WERI-Rb-1 (cell line): Measurements from ENCODE around the gene ANKRD44.

Source experiments
- DNase-seq: peaks from one replicate; pipeline ENCODE4 v3.0.0-alpha.2; 2020
- H3K27ac ChIP-seq: fragments of 250-450 bp; sonication (Bioruptor Pico); 2 replicates; pipeline ENCODE4 v1.5.1; 2020; ENCODE audit warnings: mild to moderate bottlenecking, moderate library complexity
- H3K27me3 ChIP-seq: fragments of 250-450 bp; sonication (Bioruptor Pico); 2 replicates; pipeline ENCODE4 v1.5.1; 2021; ENCODE audit warnings: mild to moderate bottlenecking, low read depth, moderate library complexity; ENCODE audit not compliant: insufficient read depth, severe bottlenecking
- H3K36me3 ChIP-seq: fragments of 250-450 bp; sonication (Bioruptor Pico); 2 replicates; pipeline ENCODE4 v1.5.1; 2020; ENCODE audit warnings: mild to moderate bottlenecking, moderate library complexity
- H3K4me3 ChIP-seq: 2 replicates; pipeline ENCODE4 v1.5.1; 2011; ENCODE audit warnings: low read depth, mild to moderate bottlenecking, control low read depth, low read length
- H3K9me3 ChIP-seq: fragments of 250-450 bp; sonication (Bioruptor Pico); 2 replicates; pipeline ENCODE4 v1.5.1; 2021; ENCODE audit warnings: mild to moderate bottlenecking, moderate library complexity; ENCODE audit not compliant: severe bottlenecking
- TF ChIP-seq, protein P1 (sequence below): IDR thresholded peaks from 2 replicates; pipeline ENCODE4 v1.5.1; 2011; ENCODE audit warnings: low read depth, mild to moderate bottlenecking, control low read depth, inconsistent platforms, low read length

The ANKRD44 gene

DNA sequence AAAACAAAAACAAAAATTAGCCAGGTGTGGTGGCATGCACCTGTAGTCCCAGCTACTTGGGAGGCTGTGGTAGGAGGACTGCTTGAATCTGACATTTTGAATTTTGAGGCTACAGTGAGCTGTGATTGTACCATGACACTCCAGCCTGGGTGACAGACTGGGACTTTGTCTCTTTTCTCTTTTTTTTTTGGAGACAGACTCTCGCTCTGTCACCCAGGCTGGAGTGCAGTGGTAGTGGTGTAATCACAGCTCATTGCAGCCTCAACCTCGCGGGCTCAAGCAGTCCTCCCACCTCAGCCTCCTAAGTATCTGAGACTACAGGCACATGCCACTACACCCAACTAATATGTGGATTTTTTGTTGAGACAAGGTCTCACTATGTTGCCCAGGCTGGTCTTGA lies 35.6 kb downstream of the ANKRD44 start:
- DNase-seq: no peak
- Histone ChIP-seq H3K27ac (no peak overlapping the region), H3K4me3 (no peak overlapping the region), H3K36me3 (no peaks in the 10 kb centered on the region), H3K9me3 (no peaks in the 10 kb centered on the region), H3K27me3 (no peaks in the 10 kb centered on the region)
- TF ChIP-seq, protein P1, sequence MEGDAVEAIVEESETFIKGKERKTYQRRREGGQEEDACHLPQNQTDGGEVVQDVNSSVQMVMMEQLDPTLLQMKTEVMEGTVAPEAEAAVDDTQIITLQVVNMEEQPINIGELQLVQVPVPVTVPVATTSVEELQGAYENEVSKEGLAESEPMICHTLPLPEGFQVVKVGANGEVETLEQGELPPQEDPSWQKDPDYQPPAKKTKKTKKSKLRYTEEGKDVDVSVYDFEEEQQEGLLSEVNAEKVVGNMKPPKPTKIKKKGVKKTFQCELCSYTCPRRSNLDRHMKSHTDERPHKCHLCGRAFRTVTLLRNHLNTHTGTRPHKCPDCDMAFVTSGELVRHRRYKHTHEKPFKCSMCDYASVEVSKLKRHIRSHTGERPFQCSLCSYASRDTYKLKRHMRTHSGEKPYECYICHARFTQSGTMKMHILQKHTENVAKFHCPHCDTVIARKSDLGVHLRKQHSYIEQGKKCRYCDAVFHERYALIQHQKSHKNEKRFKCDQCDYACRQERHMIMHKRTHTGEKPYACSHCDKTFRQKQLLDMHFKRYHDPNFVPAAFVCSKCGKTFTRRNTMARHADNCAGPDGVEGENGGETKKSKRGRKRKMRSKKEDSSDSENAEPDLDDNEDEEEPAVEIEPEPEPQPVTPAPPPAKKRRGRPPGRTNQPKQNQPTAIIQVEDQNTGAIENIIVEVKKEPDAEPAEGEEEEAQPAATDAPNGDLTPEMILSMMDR: no peak

DNA sequence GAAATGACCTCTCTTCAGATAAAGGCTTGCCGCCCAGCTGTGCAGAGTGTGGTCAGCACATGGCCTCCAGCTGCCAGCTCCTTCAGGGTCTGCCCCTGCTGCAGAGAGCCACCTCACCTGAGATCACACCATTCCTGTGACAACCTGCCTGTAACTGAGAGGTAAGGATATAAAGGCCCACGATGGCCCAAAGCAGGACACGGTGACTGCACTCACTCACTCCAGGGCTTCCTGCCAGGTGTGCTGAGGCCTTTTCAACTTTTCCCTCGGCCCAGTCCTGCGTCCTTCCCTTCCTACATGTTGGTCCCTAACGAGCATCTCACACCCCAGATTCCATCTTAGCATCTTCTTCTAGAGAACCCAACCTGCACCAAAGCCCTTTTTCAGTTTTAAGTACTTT lies 36.2 kb downstream of the ANKRD44 start:
- Histone ChIP-seq H3K4me3 (no peak overlapping the region), H3K9me3 (no peaks in the 10 kb centered on the region), H3K27me3 (no peaks in the 10 kb centered on the region), H3K27ac (no peak overlapping the region), H3K36me3 (no peaks in the 10 kb centered on the region)
- DNase-seq: no peak
- TF ChIP-seq, protein P1: no peak

GRCh38 chr2:197273485-197273884 lies 37.1 kb downstream of the ANKRD44 start:
- no peak overlapping the region for H3K27ac ChIP-seq
- no peak overlapping the region for H3K4me3 ChIP-seq
- no peaks in the 10 kb centered on the region for H3K36me3 ChIP-seq
- H3K27me3 ChIP-seq: no peaks in the 10 kb centered on the region
- TF ChIP-seq, protein P1: no peak
- no peaks in the 10 kb centered on the region for H3K9me3 ChIP-seq
- DNase-seq: peak; percentile 16

GRCh38 chr2:197270601-197271000 lies 40.0 kb downstream of the ANKRD44 start:
- no peak overlapping the region for H3K27ac ChIP-seq
- TF ChIP-seq, protein P1: no peak
- H3K36me3 ChIP-seq: no peaks in the 10 kb centered on the region
- H3K27me3 ChIP-seq: no peaks in the 10 kb centered on the region
- H3K9me3 ChIP-seq: no peaks in the 10 kb centered on the region
- no peak for DNase-seq
- H3K4me3 ChIP-seq: no peak overlapping the region

DNA sequence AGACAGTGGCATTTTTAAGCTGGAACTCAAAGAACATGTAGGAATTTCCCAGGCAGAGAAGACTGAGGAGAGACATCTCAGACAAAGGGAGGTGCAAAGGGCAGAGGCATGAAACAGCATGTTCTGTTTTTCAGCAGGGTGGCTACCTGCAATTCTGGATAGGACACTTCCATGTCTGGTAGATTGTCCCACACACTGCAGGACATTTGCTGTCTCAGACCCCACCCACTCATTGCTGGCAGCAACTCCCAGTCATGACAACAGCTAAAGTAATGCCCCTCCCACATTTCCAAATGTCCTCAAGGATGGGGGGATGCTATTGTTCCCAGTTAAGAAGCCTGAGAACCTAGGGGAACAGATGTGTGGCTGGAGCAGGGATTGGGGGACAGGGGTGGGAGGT lies 40.8 kb downstream of the ANKRD44 start:
- no peaks in the 10 kb centered on the region for H3K9me3 ChIP-seq
- DNase-seq: no peak
- H3K36me3 ChIP-seq: no peaks in the 10 kb centered on the region
- H3K27me3 ChIP-seq: no peaks in the 10 kb centered on the region
- H3K4me3 ChIP-seq: no peak overlapping the region
- H3K27ac ChIP-seq: no peak overlapping the region
- TF ChIP-seq, protein P1: no peak

- no peak overlapping the region for H3K27ac ChIP-seq
- H3K27me3 ChIP-seq: no peaks in the 10 kb centered on the region
- no peak for DNase-seq
- H3K4me3 ChIP-seq: no peak overlapping the region
- TF ChIP-seq, protein P1: no peak
- H3K36me3 ChIP-seq: no peaks in the 10 kb centered on the region
- no peaks in the 10 kb centered on the region for H3K9me3 ChIP-seq
Measured at GRCh38 chr2:197268786-197269584, 41.6 kb downstream of the ANKRD44 start.
